GM21528 (cell line): ENCODE data around the gene ZMAT2.
"Not testable (repeated sequence)": the region's sequence is repeated elsewhere in the genome, so short reads cannot be mapped to it uniquely, and the experiment has no call there.

Experiments
- ATAC-seq: cut with Tn5 transposase; IDR thresholded peaks from one replicate; pipeline ENCODE4 v1.9.1; 2021; ENCODE audit warnings: mild to moderate bottlenecking, moderate library complexity; ENCODE audit not compliant: unreplicated experiment, low FRiP score

ZMAT2 gene

DNA sequence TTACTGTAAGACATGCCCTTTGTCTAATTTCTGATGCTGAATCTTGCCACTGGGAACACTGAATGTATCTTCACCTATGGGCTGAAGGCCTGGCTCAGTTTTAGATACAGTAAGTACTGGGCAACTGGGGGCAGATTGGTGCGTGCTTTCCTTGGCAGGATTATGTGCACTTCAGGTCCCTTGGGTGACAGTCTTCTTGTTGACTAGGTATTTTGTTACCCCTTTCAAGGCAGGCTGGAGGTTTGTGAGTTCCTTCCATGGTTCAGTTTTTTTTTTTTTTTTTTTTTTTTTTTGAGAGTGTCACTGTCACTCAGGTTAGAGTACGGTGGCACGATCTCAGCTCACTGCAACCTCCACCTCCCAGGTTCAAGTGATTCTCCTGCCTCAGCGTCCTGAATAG lies 7.6 kb downstream of the ZMAT2 start:
- ATAC-seq, result no peak

GRCh38 chr5:140708787-140709186 lies 8.5 kb downstream of the ZMAT2 start:
- not testable (repeated sequence) for ATAC-seq

DNA sequence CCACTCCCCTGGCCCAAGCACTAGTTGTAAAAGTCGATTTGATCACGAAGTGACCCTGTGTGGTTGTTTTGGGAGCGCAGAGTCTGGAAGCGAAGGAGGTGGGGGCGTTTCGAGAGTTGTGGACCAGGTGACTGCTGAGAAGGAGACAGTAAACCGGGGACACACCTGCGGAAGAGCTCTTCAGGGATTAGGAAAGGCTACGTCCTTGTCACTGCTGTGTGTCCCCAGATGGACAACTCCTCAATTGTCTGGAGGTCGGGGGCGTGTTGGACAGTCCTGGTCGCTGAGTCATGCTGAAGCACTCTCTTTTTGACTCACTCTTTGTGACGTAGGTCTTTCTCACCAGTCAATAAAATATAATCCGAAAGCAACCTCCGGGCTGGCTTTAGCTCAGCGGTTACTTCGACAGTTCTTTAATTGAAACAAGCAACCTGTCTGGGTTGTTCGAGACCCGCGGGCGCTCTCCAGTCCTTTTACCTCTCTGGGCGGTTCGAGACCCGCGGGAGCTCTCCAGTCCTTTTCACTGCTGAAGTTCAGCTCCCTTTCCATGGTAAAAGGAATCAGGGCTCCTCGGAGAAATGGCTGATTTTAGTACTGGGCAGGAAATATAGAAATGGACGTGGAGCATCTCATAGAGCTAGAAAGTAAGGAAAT lies 10.8 kb downstream of the ZMAT2 start:
- peak; percentile 92 for ATAC-seq

GRCh38 chr5:140711794-140712193 lies 11.5 kb downstream of the ZMAT2 start:
- no peak for ATAC-seq

DNA sequence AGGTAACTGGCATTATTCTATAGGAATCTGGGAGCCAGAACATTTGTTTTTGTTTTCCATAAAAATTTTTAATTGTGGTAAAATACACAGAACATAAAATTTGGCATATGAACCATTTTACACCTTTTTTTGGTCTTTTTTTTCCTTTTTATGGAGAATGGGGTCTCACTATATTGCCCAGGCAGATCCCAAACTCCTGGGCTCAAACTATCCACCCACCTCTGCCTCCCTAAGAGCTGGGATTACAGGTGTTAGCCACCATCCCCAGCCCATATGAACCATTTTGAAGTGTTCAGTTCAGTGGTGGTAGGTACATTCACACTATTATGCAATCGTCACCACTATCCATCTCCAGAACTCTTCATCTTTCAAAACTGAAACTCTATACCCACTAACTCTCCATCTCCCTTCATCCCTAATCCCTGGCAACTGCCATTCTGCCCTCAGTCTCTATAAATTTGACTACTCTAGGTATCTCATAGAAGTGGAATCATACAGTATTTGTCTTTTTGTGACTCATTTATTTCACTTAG lies 13.4 kb downstream of the ZMAT2 start:
- no peak for ATAC-seq

GRCh38 chr5:140716238-140716637 lies 16.0 kb downstream of the ZMAT2 start:
- ATAC-seq, result not testable (repeated sequence)

- no peak for ATAC-seq
Measured at GRCh38 chr5:140718266-140718592, 18.0 kb downstream of the ZMAT2 start.

- ATAC-seq, result not testable (repeated sequence)
Measured at GRCh38 chr5:140720738-140721137, 20.5 kb downstream of the ZMAT2 start.

DNA sequence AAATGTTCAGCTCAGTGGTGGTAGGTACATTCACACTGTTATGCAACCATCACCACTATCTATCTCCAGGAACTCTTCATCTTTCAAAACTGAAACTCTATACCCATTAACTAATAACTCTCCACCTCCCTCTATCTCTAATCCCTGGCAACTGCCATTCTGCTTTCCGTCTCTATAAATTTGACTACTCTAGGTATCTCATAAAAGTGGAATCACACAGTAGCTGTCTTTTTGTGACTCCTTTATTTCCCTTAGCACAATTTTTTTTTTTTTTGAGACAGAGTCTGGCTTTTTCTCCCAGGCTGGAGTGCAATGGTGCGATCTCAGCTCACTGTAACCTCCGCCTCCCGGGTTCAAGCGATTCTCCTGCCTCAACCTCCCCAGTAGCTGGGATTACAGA lies 21.1 kb downstream of the ZMAT2 start:
- not testable (repeated sequence) for ATAC-seq

DNA sequence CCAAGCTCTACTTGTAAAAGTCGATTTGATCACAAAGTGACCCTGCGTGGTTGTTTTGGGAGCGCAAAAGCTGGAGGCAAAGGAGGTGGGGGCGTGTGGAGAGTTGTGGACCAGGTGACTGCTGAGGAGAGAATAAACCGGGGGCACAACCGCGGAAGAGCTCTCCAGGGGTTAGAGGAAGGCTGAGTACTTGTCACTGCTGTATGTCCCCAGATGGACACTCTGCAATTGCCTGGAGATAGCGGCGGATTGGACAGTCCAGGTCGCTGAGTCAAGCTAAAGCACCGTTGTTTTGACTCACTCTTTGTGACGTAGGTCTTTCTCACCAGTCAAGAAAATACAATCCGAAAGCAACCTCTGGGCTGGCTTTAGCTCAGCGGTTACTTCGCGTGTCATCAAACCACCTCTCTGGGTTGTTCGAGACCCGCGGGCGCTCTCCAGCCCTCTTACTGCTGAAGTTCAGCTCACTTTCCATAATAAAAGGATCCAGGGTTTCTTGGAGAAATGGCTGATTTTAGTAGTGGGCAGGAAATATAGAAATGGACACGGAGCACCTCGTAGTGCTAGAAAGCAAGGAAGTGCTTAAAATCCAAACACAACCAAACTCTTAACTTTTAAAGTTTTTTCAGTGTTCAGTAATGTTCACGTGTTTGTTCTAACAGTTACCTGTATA lies 25.7 kb downstream of the ZMAT2 start:
- ATAC-seq, result peak; percentile 84

DNA sequence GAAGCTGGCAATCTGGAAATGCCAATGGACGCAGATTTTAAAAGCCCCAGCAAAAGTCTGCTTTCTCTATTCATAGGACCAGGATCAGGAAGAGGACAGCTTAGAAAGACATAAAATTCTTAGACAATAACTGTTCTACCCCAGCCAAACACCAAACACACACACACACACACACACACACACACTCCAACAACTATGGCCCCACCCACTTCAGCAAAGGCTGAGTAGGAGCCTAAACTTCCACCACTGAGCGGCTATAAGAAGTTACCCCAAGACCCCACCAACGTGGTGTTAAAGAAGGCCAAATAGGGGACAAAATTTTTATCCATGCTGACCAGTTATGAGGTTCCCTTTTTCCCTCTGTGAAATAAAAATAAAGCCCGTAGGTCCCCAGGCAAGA lies 32.9 kb downstream of the ZMAT2 start:
- ATAC-seq, result no peak

- no peak for ATAC-seq
Measured at GRCh38 chr5:140734354-140734753, 34.1 kb downstream of the ZMAT2 start.

DNA sequence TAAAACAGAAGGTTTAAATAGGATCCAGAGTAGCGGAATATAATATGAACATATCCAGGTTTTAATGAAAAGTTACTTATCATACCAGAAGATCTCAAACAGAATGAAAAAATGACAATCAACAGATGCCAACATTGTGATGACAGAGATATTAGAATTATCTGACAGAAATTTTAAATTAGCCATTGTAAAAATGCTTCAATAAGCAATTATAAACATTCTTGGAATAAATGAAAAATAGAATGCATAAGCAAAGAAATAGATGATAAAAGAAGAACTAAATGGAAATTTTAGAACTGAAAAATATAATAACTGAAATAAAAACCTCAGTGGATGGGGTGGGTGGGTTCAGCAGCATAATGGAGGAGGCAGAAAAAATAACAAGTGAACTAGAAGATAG lies 37.2 kb downstream of the ZMAT2 start:
- ATAC-seq, result no peak

GRCh38 chr5:140741967-140742366 lies 41.7 kb downstream of the ZMAT2 start:
- ATAC-seq, result no peak

- no peak for ATAC-seq
Measured at GRCh38 chr5:140753561-140753960, 53.3 kb downstream of the ZMAT2 start.
